ENCODE measurements around the gene ISG15. TPM values are rescaled to one million over a fixed set of nuclear protein-coding genes. Genes with fewer than 3 reads are reported as not detected.

ISG15 gene
- total RNA-seq, 1 experiment from 2014 or later, result 140 TPM

- intact Hi-C loops (cut with micrococcal nuclease), result no loop called here
Measured at GRCh38 chr1:1045129-1045528, 31.8 kb downstream of the ISG15 start.

More at GRCh38 chr1:1045129-1045528, 31.8 kb downstream of the ISG15 start:
- BruUV-seq (replicated peaks), result no TSS peak
- Histone ChIP-seq H2AFZ (ENCODE audit: low read depth, low read length, poor library complexity, severe bottlenecking) (no peak overlapping the region), H3K9me3 (ENCODE audit: control insufficient read depth in 1 of 2, insufficient read depth in 1 of 2, low read depth in 1 of 2, low read length in 2 of 2) (no peaks in the 10 kb centered on the region), H3K79me2 (ENCODE audit: insufficient read depth, low read length) (peaks cover 22% of the 10 kb centered on the region; the same call in 1 of the 2 replicates), H3K4me3 (replicated peaks in 1 of 2; ENCODE audit: low read depth in 1 of 2, low read length in 2 of 2) (no peak overlapping the region), H3K9me2 (ENCODE audit: insufficient read depth) (no peaks in the 10 kb centered on the region), H4K20me1 (ENCODE audit: insufficient read depth) (no peaks in the 10 kb centered on the region), H3K4me2 (ENCODE audit: low read length) (no peak overlapping the region), H3K36me3 (ENCODE audit: control insufficient read depth in 1 of 2, insufficient read depth in 2 of 2, low read length in 2 of 2) (peaks cover 19 to 37% of the 10 kb centered on the region in 2 experiments; a peak in 3 of 4 replicates), H3K27ac (ENCODE audit: low read depth, low read length) (no peak overlapping the region), H3K27me3 (ENCODE audit: insufficient read depth, low read length) (no peaks in the 10 kb centered on the region), H3K4me1 (ENCODE audit: control insufficient read depth in 1 of 2, insufficient read depth in 2 of 2, low read length in 2 of 2) (peaks cover 4 to 5% of the 10 kb centered on the region in 2 experiments; a peak in 3 of 4 replicates), H3K9ac (ENCODE audit: low read length) (no peak overlapping the region)
- POLR2A ChIA-PET, result no interaction called here
- no peak for DNase-seq (ENCODE audit: low read depth, low spot score)
- ATAC-seq, result no peak
- RAD21 ChIA-PET (ENCODE audit: low non-redundant PET in 1 of 2, low total read pairs in 2 of 2, uncharacterized antibody in 2 of 2, unreplicated experiment in 2 of 2), result no interaction called here
- TF ChIP-seq CBX3 (IDR thresholded peaks at IDR 0.05; ENCODE audit: low read depth) (no peak), SP1 (IDR thresholded peaks at IDR 0.05; ENCODE audit: low read depth) (no peak), EZH2 (IDR thresholded peaks at IDR 0.05) (no peak), ZFX (IDR thresholded peaks at IDR 0.05) (no peak), CTCF (IDR thresholded peaks at IDR 0.05 in 2 of 3, conservative IDR thresholded peaks at IDR 0.05 in 1 of 3; ENCODE audit: borderline replicate concordance in 1 of 3, insufficient read depth in 1 of 3, low read depth in 2 of 3, low read length in 2 of 3) (no peak), EZH2phosphoT487 (IDR thresholded peaks at IDR 0.05; ENCODE audit: borderline replicate concordance) (no peak), ELF1 (IDR thresholded peaks at IDR 0.05; ENCODE audit: borderline replicate concordance, low read depth) (no peak), CEBPB (IDR thresholded peaks at IDR 0.05; ENCODE audit: low read depth) (no peak), ZNF274 (IDR thresholded peaks at IDR 0.05; ENCODE audit: low read depth, low read length) (no peak), REST (IDR thresholded peaks at IDR 0.05; ENCODE audit: low read depth) (no peak), JUND (IDR thresholded peaks at IDR 0.05) (no peak)
- TF ChIP-seq, protein P1, sequence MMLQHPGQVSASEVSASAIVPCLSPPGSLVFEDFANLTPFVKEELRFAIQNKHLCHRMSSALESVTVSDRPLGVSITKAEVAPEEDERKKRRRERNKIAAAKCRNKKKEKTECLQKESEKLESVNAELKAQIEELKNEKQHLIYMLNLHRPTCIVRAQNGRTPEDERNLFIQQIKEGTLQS (IDR thresholded peaks at IDR 0.05), result no peak
- TF ChIP-seq, protein P2, sequence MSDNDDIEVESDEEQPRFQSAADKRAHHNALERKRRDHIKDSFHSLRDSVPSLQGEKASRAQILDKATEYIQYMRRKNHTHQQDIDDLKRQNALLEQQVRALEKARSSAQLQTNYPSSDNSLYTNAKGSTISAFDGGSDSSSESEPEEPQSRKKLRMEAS (IDR thresholded peaks at IDR 0.05), result no peak
- CTCF ChIA-PET, result no interaction called here
